PC-3 (cell line): ENCODE measurements around the gene ME2. TPM values are rescaled to one million over a fixed set of nuclear protein-coding genes. Genes with fewer than 3 reads are reported as not detected.

ENCODE experiments used
- ATAC-seq: fragments of 200-7000 bp; cut with Tn5 transposase; 2 replicates; pipeline ENCODE4 v1.9.1; 2020; ENCODE audit warnings: mild to moderate bottlenecking, moderate library complexity
- BruUV-seq: library from RNA; stranded (reverse); fragments of 400-500 nt; replicated peaks from 2 replicates; lab custom pipeline; 2021; lab: Mats Ljungman, UMichigan
- CTCF ChIA-PET: fragments of 300-600 bp; sonication (Branson Sonifier 250); formaldehyde crosslinking; loops from one replicate; lab custom pipeline; 2022; ENCODE audit warnings: antibody characterized with exemption; lab: Charles Lee
- POLR2A ChIA-PET: fragments of 300-600 bp; sonication (Branson Sonifier 250); formaldehyde crosslinking; loops from one replicate; lab custom pipeline; 2022; ENCODE audit warnings: antibody characterized with exemption; ENCODE audit not compliant: unreplicated experiment; lab: Charles Lee
- DNase-seq: peaks from one replicate; pipeline ENCODE4 v3.0.0-alpha.2; 2015
- H2AFZ ChIP-seq: fragments of 300-600 bp; sonication (generic); 2 replicates; pipeline ENCODE4 v1.6.0; 2016; ENCODE audit warnings: antibody characterized with exemption, low read length
- H3F3A ChIP-seq: fragments of 300-600 bp; sonication (generic); one replicate; pipeline ENCODE4 v1.6.0; 2017; ENCODE audit warnings: antibody characterized with exemption, low read length, control low read depth, mild to moderate bottlenecking; ENCODE audit not compliant: unreplicated experiment
- H3K27ac ChIP-seq: fragments of 300-600 bp; sonication (generic); 2 replicates; pipeline ENCODE4 v1.5.1; 2016; ENCODE audit warnings: mild to moderate bottlenecking, low read length
- H3K27me3 ChIP-seq: fragments of 300-600 bp; sonication (generic); 2 replicates; pipeline ENCODE4 v1.6.1; 2016; ENCODE audit warnings: low read length, mixed read lengths
- H3K36me3 ChIP-seq: fragments of 300-600 bp; sonication (generic); 2 replicates; pipeline ENCODE4 v1.6.1; 2016; ENCODE audit warnings: low read depth, mixed run types, low read length, mixed read lengths
- H3K4me1 ChIP-seq: fragments of 300-600 bp; sonication (generic); 2 replicates; pipeline ENCODE4 v1.5.1; 2016; ENCODE audit warnings: low read length; ENCODE audit not compliant: insufficient read depth
- H3K4me2 ChIP-seq: fragments of 300-600 bp; sonication (generic); 2 replicates; pipeline ENCODE4 v1.6.0; 2016; ENCODE audit warnings: low read length
- H3K4me3 ChIP-seq: fragments of 300-600 bp; sonication (generic); 2 replicates; pipeline ENCODE4 v1.5.1; 2016; ENCODE audit warnings: mild to moderate bottlenecking, low read length, mixed read lengths
- H3K79me2 ChIP-seq: fragments of 300-600 bp; sonication (generic); 2 replicates; pipeline ENCODE4 v1.6.1; 2017; ENCODE audit warnings: low read length, mixed read lengths
- H3K9ac ChIP-seq: fragments of 300-600 bp; sonication (generic); 2 replicates; pipeline ENCODE4 v1.6.0; 2016; ENCODE audit warnings: mild to moderate bottlenecking, low read length
- H3K9me2 ChIP-seq: fragments of 300-600 bp; sonication (generic); replicated peaks from 2 replicates; pipeline ENCODE4 v1.6.1; 2016; ENCODE audit warnings: mixed run types, low read length, mixed read lengths
- H3K9me3 ChIP-seq: fragments of 300-600 bp; sonication (generic); 2 replicates; pipeline ENCODE4 v1.6.1; 2016; ENCODE audit warnings: low read length, mixed read lengths
- H4K20me1 ChIP-seq: fragments of 300-600 bp; sonication (generic); 2 replicates; pipeline ENCODE4 v1.6.1; 2016; ENCODE audit warnings: low read length, mixed read lengths
- CTCF ChIP-seq: fragments of 300-600 bp; sonication (generic); conservative IDR thresholded peaks from 2 replicates; pipeline ENCODE4 v1.5.1; 2017; ENCODE audit warnings: antibody characterized with exemption, low read depth, mild to moderate bottlenecking, low read length
- EZH2 ChIP-seq: fragments of 300-600 bp; sonication (generic); IDR thresholded peaks from one replicate; pipeline ENCODE4 v1.6.1; 2017; ENCODE audit warnings: antibody characterized with exemption, mild to moderate bottlenecking, low read length; ENCODE audit not compliant: unreplicated experiment
- EZH2phosphoT487 ChIP-seq: fragments of 300-600 bp; sonication (generic); IDR thresholded peaks from 2 replicates; pipeline ENCODE4 v1.6.1; 2018; ENCODE audit warnings: mild to moderate bottlenecking, antibody characterized with exemption, low read length, borderline replicate concordance
- intact Hi-C: fragments of 100-400 bp; cut with micrococcal nuclease; formaldehyde crosslinking; loops from 2 replicates; pipeline ENCODE4 v1.9.0; 2023
- total RNA-seq: library from RNA; depleted of rRNA; stranded (reverse); fragments of >200 nt; gene quantifications from 2 replicates; pipeline ENCODE4 v1.2.3, GENCODE V29; 2014

Gene ME2
- total RNA-seq, 1 experiment from 2014 or later = 29.1 TPM

GRCh38 chr18:50902797-50903196, 23.9 kb downstream of the ME2 start:
- Histone ChIP-seq H3K79me2 (no peaks in the 10 kb centered on the region), H4K20me1 (no peaks in the 10 kb centered on the region), H3K4me1 (peaks cover 4% of the 10 kb centered on the region; the same call in 1 of the 2 replicates), H3K36me3 (no peaks in the 10 kb centered on the region), H3K27ac (no peak overlapping the region), H3K9me2 (no peaks in the 10 kb centered on the region), H3K27me3 (no peaks in the 10 kb centered on the region), H3K9me3 (no peaks in the 10 kb centered on the region), H3K4me3 (no peak overlapping the region), H3K4me2 (no peak overlapping the region), H3K9ac (no peak overlapping the region), H3F3A (no peaks in the 10 kb centered on the region), H2AFZ (no peak overlapping the region)
- TF ChIP-seq EZH2phosphoT487 (no peak), CTCF (no peak), EZH2 (no peak)
- intact Hi-C loops = no loop called here
- BruUV-seq = no TSS peak
- ChIA-PET CTCF (no interaction called here), POLR2A (no interaction called here)
- DNase-seq = no peak
- no peak for ATAC-seq

- Histone ChIP-seq H3K27me3 (no peaks in the 10 kb centered on the region), H4K20me1 (no peaks in the 10 kb centered on the region), H3K4me2 (no peak overlapping the region), H3F3A (no peaks in the 10 kb centered on the region), H3K4me3 (no peak overlapping the region), H3K9me3 (no peaks in the 10 kb centered on the region), H3K9me2 (no peaks in the 10 kb centered on the region), H3K9ac (no peak overlapping the region), H3K36me3 (no peaks in the 10 kb centered on the region), H3K4me1 (no peaks in the 10 kb centered on the region), H3K27ac (no peak overlapping the region), H2AFZ (no peak overlapping the region), H3K79me2 (no peaks in the 10 kb centered on the region)
- POLR2A ChIA-PET = no interaction called here
- ATAC-seq (no peak), DNase-seq (no peak)
- CTCF ChIA-PET = no interaction called here
- no TSS peak for BruUV-seq
- TF ChIP-seq EZH2phosphoT487 = no peak
- TF ChIP-seq CTCF = no peak
- TF ChIP-seq EZH2 = no peak
- intact Hi-C loops = no loop called here
Observed at GRCh38 chr18:50906843-50907242, 27.9 kb downstream of the ME2 start.

GRCh38 chr18:50909261-50909660, 30.3 kb downstream of the ME2 start:
- DNase-seq (no peak), ATAC-seq (no peak)
- no peaks in the 10 kb centered on the region for H3K27me3 ChIP-seq
- BruUV-seq = no TSS peak
- intact Hi-C loops = no loop called here
- H3K9me3 ChIP-seq = no peaks in the 10 kb centered on the region
- TF ChIP-seq EZH2phosphoT487 = no peak
- TF ChIP-seq CTCF = no peak
- no peak for TF ChIP-seq EZH2
- H3K9ac ChIP-seq = no peak overlapping the region
- no peaks in the 10 kb centered on the region for H3K79me2 ChIP-seq
- no peaks in the 10 kb centered on the region for H4K20me1 ChIP-seq
- POLR2A ChIA-PET = no interaction called here
- no peak overlapping the region for H3K4me3 ChIP-seq
- H3K9me2 ChIP-seq = no peaks in the 10 kb centered on the region
- no peak overlapping the region for H3K4me2 ChIP-seq
- H2AFZ ChIP-seq = no peak overlapping the region
- H3K4me1 ChIP-seq = no peaks in the 10 kb centered on the region
- H3K36me3 ChIP-seq = no peaks in the 10 kb centered on the region
- no peak overlapping the region for H3K27ac ChIP-seq
- CTCF ChIA-PET = no interaction called here
- H3F3A ChIP-seq = no peaks in the 10 kb centered on the region
